HEK293 (cell line): ENCODE data around the gene ARMC2.

Source experiments
- EGR2 ChIP-seq: fragments of 450-650 bp; formaldehyde crosslinking; IDR thresholded peaks from 2 replicates; pipeline ENCODE4 v1.5.1; 2016; ENCODE audit warnings: low read depth, missing biosample characterization, missing genetic modification characterization
- GLI2 ChIP-seq: fragments of 450-650 bp; formaldehyde crosslinking; IDR thresholded peaks from 2 replicates; pipeline ENCODE4; 2017; ENCODE audit warnings: missing biosample characterization, missing genetic modification characterization, low read depth, borderline replicate concordance
- HOXC10 ChIP-seq: sonication (generic); formaldehyde crosslinking; IDR thresholded peaks from 2 replicates; pipeline ENCODE4 v1.8.1; 2023; ENCODE audit warnings: mild to moderate bottlenecking, missing genetic modification reagents
- IKZF3 ChIP-seq: fragments of 450-650 bp; IDR thresholded peaks from 2 replicates; pipeline ENCODE4 v1.5.0; 2018; ENCODE audit warnings: missing biosample characterization, mild to moderate bottlenecking, missing genetic modification characterization, moderate library complexity
- SCRT1 ChIP-seq: fragments of 450-650 bp; formaldehyde crosslinking; IDR thresholded peaks from 2 replicates; pipeline ENCODE4 v1.5.1; 2016; ENCODE audit warnings: missing biosample characterization, missing genetic modification characterization, borderline replicate concordance
- SETDB1 ChIP-seq: IDR thresholded peaks from one replicate; pipeline ENCODE4 v1.6.1; 2017; ENCODE audit warnings: mild to moderate bottlenecking, low read length, moderate library complexity, mixed read lengths; ENCODE audit not compliant: insufficient read length
- SP2 ChIP-seq: fragments of 450-650 bp; formaldehyde crosslinking; IDR thresholded peaks from 2 replicates; pipeline ENCODE4 v1.5.1; 2016; ENCODE audit warnings: missing biosample characterization, missing genetic modification characterization
- SP3 ChIP-seq: fragments of 450-650 bp; formaldehyde crosslinking; IDR thresholded peaks from 2 replicates; pipeline ENCODE4 v1.5.1; 2016; ENCODE audit warnings: missing biosample characterization, missing genetic modification characterization
- ZBTB7A ChIP-seq: fragments of 450-650 bp; formaldehyde crosslinking; IDR thresholded peaks from 2 replicates; pipeline ENCODE4 v1.5.1; 2016; ENCODE audit warnings: low read depth, missing biosample characterization, missing genetic modification characterization
- ZFP3 ChIP-seq: fragments of 450-650 bp; formaldehyde crosslinking; IDR thresholded peaks from 2 replicates; pipeline ENCODE4 v1.5.1; 2016; ENCODE audit warnings: low read depth, missing biosample characterization, missing genetic modification characterization
- ZFP41 ChIP-seq: fragments of 450-650 bp; formaldehyde crosslinking; IDR thresholded peaks from 2 replicates; pipeline ENCODE4 v1.5.1; 2016; ENCODE audit warnings: missing biosample characterization, missing genetic modification characterization, borderline replicate concordance
- ZNF112 ChIP-seq: fragments of 450-650 bp; formaldehyde crosslinking; IDR thresholded peaks from 2 replicates; pipeline ENCODE4 v1.5.0; 2017; ENCODE audit warnings: missing biosample characterization, missing genetic modification characterization
- ZNF175 ChIP-seq: fragments of 450-650 bp; formaldehyde crosslinking; IDR thresholded peaks from 2 replicates; pipeline ENCODE4 v1.5.1; 2016; ENCODE audit warnings: missing biosample characterization, missing genetic modification characterization
- ZNF184 ChIP-seq: fragments of 450-650 bp; IDR thresholded peaks from 2 replicates; pipeline ENCODE4 v1.5.1; 2018; ENCODE audit warnings: missing biosample characterization, mild to moderate bottlenecking, missing genetic modification characterization
- ZNF202 ChIP-seq: fragments of 450-650 bp; formaldehyde crosslinking; IDR thresholded peaks from 2 replicates; pipeline ENCODE4 v1.5.1; 2016; ENCODE audit warnings: missing biosample characterization, missing genetic modification characterization, borderline replicate concordance
- ZNF214 ChIP-seq: fragments of 450-650 bp; formaldehyde crosslinking; IDR thresholded peaks from 2 replicates; pipeline ENCODE4 v1.5.1; 2017; ENCODE audit warnings: missing biosample characterization, mild to moderate bottlenecking, missing genetic modification characterization, borderline replicate concordance
- ZNF223 ChIP-seq: fragments of 450-650 bp; formaldehyde crosslinking; IDR thresholded peaks from 2 replicates; pipeline ENCODE4 v1.5.1; 2016; ENCODE audit warnings: missing biosample characterization, missing genetic modification characterization
- ZNF266 ChIP-seq: fragments of 450-650 bp; formaldehyde crosslinking; IDR thresholded peaks from 2 replicates; pipeline ENCODE4 v1.5.1; 2016; ENCODE audit warnings: missing biosample characterization, missing genetic modification characterization, low read depth
- ZNF324 ChIP-seq: fragments of 450-650 bp; formaldehyde crosslinking; IDR thresholded peaks from 2 replicates; pipeline ENCODE4 v1.5.1; 2016; ENCODE audit warnings: missing biosample characterization, missing genetic modification characterization
- ZNF350 ChIP-seq: fragments of 450-650 bp; formaldehyde crosslinking; IDR thresholded peaks from 2 replicates; pipeline ENCODE4 v1.5.0; 2017; ENCODE audit warnings: missing biosample characterization, mild to moderate bottlenecking, missing genetic modification characterization
- ZNF548 ChIP-seq: fragments of 450-650 bp; formaldehyde crosslinking; IDR thresholded peaks from 2 replicates; pipeline ENCODE4 v1.5.1; 2016; ENCODE audit warnings: missing biosample characterization, missing genetic modification characterization
- ZNF701 ChIP-seq: fragments of 450-650 bp; formaldehyde crosslinking; IDR thresholded peaks from 2 replicates; pipeline ENCODE4 v1.5.1; 2016; ENCODE audit warnings: missing biosample characterization, missing genetic modification characterization
- ZNF707 ChIP-seq: fragments of 450-650 bp; formaldehyde crosslinking; IDR thresholded peaks from 2 replicates; pipeline ENCODE4 v1.5.1; 2016; ENCODE audit warnings: missing biosample characterization, missing genetic modification characterization
- ZNF747 ChIP-seq: fragments of 450-650 bp; formaldehyde crosslinking; IDR thresholded peaks from 2 replicates; pipeline ENCODE4 v1.5.1; 2016; ENCODE audit warnings: missing biosample characterization, missing genetic modification characterization
- ZNF785 ChIP-seq: fragments of 450-650 bp; formaldehyde crosslinking; IDR thresholded peaks from 2 replicates; pipeline ENCODE4 v1.5.1; 2016; ENCODE audit warnings: missing biosample characterization, missing genetic modification characterization
- ZNF792 ChIP-seq: fragments of 450-650 bp; formaldehyde crosslinking; IDR thresholded peaks from 2 replicates; pipeline ENCODE4 v1.5.1; 2016; ENCODE audit warnings: missing biosample characterization, missing genetic modification characterization
- TF ChIP-seq, protein P1 (sequence below): fragments of 450-650 bp; formaldehyde crosslinking; IDR thresholded peaks from 2 replicates; pipeline ENCODE4 v1.5.1; 2016; ENCODE audit warnings: missing biosample characterization, missing genetic modification characterization, borderline replicate concordance
- TF ChIP-seq, protein P2 (sequence below): fragments of 450-650 bp; formaldehyde crosslinking; optimal IDR thresholded peaks from 2 replicates; pipeline ENCODE3; 2016; ENCODE audit warnings: missing biosample characterization, mild to moderate bottlenecking, missing genetic modification characterization
- TF ChIP-seq, protein P3 (sequence below): fragments of 450-650 bp; formaldehyde crosslinking; IDR thresholded peaks from 2 replicates; pipeline ENCODE4 v1.5.1; 2017; ENCODE audit warnings: missing biosample characterization, mild to moderate bottlenecking, missing genetic modification characterization, moderate library complexity
- TF ChIP-seq, protein P4 (sequence below): fragments of 450-650 bp; formaldehyde crosslinking; IDR thresholded peaks from 2 replicates; pipeline ENCODE4 v1.5.1; 2016; ENCODE audit warnings: missing biosample characterization, missing genetic modification characterization
- TF ChIP-seq, protein P5 (sequence below): fragments of 450-650 bp; formaldehyde crosslinking; IDR thresholded peaks from 2 replicates; pipeline ENCODE4 v1.5.1; 2017; ENCODE audit warnings: missing biosample characterization, missing genetic modification characterization
- TF ChIP-seq, protein P6 (sequence below): fragments of 450-650 bp; formaldehyde crosslinking; IDR thresholded peaks from 2 replicates; pipeline ENCODE4 v1.5.1; 2016; ENCODE audit warnings: missing biosample characterization, missing genetic modification characterization

The ARMC2 gene

DNA sequence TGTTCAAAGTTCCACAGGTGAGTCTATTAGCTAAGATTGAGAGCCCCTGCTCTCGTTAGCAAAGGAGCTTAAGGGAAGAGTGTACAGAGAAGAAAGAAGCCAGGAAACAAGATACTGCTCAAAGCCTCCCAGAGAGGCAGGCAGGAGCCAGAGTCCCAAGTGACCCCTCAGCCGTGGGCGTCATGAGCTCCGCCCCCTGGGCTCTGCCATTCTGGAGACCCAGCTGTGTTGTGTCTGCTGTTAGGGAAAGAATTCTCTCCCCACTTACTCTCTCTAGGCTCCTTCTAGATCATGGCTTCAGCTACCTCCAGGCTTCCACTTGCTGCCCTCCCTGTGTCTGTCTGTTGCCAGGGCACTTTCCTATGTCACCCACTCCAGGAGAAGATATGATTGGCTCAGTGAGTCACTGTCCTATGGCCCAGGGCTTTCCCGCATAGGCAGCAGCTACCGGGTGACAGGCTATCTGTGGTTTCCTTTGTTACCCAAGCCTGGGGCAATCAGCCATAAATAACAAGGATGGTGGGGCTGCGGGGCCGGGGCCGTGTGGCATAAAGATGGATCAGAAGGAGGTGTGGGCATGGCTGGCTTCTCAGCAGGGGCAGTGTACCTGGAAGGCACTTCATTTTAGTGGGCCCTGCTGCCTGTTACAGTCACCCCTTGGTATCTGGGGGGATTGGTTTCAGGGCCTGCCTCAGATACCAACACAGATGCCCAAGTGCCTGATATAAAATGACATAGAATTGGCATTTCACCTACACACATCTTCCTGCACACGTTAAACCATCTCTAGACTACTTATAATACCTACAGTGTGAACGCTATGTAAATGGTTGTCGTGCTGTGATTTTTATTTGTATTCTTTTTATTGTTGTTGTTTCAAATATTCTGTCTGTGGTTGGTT, 118.9 kb downstream of the ARMC2 start (continued):
- TF ChIP-seq, protein P1, sequence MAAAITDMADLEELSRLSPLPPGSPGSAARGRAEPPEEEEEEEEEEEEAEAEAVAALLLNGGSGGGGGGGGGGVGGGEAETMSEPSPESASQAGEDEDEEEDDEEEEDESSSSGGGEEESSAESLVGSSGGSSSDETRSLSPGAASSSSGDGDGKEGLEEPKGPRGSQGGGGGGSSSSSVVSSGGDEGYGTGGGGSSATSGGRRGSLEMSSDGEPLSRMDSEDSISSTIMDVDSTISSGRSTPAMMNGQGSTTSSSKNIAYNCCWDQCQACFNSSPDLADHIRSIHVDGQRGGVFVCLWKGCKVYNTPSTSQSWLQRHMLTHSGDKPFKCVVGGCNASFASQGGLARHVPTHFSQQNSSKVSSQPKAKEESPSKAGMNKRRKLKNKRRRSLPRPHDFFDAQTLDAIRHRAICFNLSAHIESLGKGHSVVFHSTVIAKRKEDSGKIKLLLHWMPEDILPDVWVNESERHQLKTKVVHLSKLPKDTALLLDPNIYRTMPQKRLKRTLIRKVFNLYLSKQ (tag by site-specific recombination) = no peak
- TF ChIP-seq ZNF324 (tag by site-specific recombination) = no peak
- TF ChIP-seq ZFP41 (tag by site-specific recombination) = no peak
- TF ChIP-seq SCRT1 (tag by site-specific recombination) = no peak
- TF ChIP-seq, protein P2, sequence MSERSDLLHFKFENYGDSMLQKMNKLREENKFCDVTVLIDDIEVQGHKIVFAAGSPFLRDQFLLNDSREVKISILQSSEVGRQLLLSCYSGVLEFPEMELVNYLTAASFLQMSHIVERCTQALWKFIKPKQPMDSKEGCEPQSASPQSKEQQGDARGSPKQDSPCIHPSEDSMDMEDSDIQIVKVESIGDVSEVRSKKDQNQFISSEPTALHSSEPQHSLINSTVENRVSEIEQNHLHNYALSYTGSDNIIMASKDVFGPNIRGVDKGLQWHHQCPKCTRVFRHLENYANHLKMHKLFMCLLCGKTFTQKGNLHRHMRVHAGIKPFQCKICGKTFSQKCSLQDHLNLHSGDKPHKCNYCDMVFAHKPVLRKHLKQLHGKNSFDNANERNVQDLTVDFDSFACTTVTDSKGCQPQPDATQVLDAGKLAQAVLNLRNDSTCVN (tag by site-specific recombination) = no peak
- no peak for TF ChIP-seq SP3 (tag by site-specific recombination)
- no peak for TF ChIP-seq ZNF701 (tag by site-specific recombination)
- no peak for TF ChIP-seq ZNF112 (tag by site-specific recombination)
- no peak for TF ChIP-seq ZNF184 (tag by site-specific recombination)
- no peak for TF ChIP-seq GLI2 (tag by site-specific recombination)
- TF ChIP-seq ZNF350 (tag by site-specific recombination) = no peak
- TF ChIP-seq, protein P3, sequence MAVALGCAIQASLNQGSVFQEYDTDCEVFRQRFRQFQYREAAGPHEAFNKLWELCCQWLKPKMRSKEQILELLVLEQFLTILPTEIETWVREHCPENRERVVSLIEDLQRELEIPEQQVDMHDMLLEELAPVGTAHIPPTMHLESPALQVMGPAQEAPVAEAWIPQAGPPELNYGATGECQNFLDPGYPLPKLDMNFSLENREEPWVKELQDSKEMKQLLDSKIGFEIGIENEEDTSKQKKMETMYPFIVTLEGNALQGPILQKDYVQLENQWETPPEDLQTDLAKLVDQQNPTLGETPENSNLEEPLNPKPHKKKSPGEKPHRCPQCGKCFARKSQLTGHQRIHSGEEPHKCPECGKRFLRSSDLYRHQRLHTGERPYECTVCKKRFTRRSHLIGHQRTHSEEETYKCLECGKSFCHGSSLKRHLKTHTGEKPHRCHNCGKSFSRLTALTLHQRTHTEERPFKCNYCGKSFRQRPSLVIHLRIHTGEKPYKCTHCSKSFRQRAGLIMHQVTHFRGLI (tag by site-specific recombination) = 0 out of 2 replicates have a peak, but pooled peaks have one; percentile 55
- no peak for TF ChIP-seq ZNF747
- no peak for TF ChIP-seq ZNF707 (tag by site-specific recombination)
- TF ChIP-seq, protein P4, sequence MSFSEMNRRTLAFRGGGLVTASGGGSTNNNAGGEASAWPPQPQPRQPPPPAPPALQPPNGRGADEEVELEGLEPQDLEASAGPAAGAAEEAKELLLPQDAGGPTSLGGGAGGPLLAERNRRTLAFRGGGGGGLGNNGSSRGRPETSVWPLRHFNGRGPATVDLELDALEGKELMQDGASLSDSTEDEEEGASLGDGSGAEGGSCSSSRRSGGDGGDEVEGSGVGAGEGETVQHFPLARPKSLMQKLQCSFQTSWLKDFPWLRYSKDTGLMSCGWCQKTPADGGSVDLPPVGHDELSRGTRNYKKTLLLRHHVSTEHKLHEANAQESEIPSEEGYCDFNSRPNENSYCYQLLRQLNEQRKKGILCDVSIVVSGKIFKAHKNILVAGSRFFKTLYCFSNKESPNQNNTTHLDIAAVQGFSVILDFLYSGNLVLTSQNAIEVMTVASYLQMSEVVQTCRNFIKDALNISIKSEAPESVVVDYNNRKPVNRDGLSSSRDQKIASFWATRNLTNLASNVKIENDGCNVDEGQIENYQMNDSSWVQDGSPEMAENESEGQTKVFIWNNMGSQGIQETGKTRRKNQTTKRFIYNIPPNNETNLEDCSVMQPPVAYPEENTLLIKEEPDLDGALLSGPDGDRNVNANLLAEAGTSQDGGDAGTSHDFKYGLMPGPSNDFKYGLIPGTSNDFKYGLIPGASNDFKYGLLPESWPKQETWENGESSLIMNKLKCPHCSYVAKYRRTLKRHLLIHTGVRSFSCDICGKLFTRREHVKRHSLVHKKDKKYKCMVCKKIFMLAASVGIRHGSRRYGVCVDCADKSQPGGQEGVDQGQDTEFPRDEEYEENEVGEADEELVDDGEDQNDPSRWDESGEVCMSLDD (tag by site-specific recombination) = no peak
- TF ChIP-seq SP2 = peak; percentile 48
- peak; percentile 35; the same call in 1 of the 2 replicates for TF ChIP-seq EGR2 (tag by site-specific recombination)
- no peak for TF ChIP-seq ZNF548 (tag by site-specific recombination)
- no peak for TF ChIP-seq ZNF266 (tag by site-specific recombination)
- TF ChIP-seq ZNF785 (tag by site-specific recombination) = no peak
- TF ChIP-seq ZNF214 (tag by site-specific recombination) = no peak
- TF ChIP-seq ZFP3 (tag by site-specific recombination) = no peak
- TF ChIP-seq, protein P5, sequence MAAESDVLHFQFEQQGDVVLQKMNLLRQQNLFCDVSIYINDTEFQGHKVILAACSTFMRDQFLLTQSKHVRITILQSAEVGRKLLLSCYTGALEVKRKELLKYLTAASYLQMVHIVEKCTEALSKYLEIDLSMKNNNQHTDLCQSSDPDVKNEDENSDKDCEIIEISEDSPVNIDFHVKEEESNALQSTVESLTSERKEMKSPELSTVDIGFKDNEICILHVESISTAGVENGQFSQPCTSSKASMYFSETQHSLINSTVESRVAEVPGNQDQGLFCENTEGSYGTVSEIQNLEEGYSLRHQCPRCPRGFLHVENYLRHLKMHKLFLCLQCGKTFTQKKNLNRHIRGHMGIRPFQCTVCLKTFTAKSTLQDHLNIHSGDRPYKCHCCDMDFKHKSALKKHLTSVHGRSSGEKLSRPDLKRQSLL = no peak; the same call in 1 of the 2 replicates
- TF ChIP-seq ZNF175 (tag by site-specific recombination) = no peak
- TF ChIP-seq ZNF792 = no peak
- no peak for TF ChIP-seq ZBTB7A (tag by site-specific recombination)
- TF ChIP-seq ZNF202 (tag by site-specific recombination) = no peak
- no peak for TF ChIP-seq ZNF223 (tag by site-specific recombination)
- no peak for TF ChIP-seq SETDB1
- TF ChIP-seq HOXC10 (CRISPR knock-in tag) = no peak
- TF ChIP-seq IKZF3 (tag by site-specific recombination) = no peak
- TF ChIP-seq, protein P6, sequence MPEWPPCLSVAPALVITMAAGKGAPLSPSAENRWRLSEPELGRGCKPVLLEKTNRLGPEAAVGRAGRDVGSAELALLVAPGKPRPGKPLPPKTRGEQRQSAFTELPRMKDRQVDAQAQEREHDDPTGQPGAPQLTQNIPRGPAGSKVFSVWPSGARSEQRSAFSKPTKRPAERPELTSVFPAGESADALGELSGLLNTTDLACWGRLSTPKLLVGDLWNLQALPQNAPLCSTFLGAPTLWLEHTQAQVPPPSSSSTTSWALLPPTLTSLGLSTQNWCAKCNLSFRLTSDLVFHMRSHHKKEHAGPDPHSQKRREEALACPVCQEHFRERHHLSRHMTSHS = no peak
